Measurements from ENCODE around the gene XIST. TPM values are rescaled to one million over a fixed set of nuclear protein-coding genes. Genes with fewer than 3 reads are reported as not detected.

The XIST gene
- total and polyA plus RNA-seq, 2 of the 8 experiments (the other 6 are each of a cell fraction or from before 2014, with no cell fraction given): 0.06 to 0.19 TPM

DNA sequence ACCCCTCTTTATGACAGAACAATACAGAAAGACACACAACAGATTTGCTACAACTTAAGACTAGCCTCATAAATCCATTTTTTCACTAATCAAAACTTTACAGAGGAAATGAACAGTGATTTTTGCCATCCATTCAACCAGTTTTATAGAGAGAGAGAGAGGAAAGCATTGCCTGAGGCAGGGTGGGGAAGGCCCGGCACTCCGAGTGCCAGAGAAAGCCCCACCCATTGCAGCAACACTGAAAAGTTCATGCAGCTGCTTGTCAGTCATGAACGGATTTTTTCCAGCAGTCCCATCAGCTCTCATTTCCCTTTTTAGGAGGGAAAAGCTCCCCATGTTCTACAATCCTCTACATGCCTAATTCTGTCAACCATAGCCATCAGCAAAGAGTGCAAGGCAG lies 52.6 kb downstream of the XIST start:
- Histone ChIP-seq H2BK12ac (ENCODE audit: low read depth, low read length) (no peak overlapping the region), H2BK20ac (ENCODE audit: low read length) (no peak overlapping the region), H3K18ac (ENCODE audit: extremely low read depth, low read length) (no peak overlapping the region), H3K9ac (replicated peaks in 1 of 4; ENCODE audit: extremely low read depth in 1 of 4, low read depth in 3 of 4, low read length in 3 of 4) (no peak overlapping the region), H4K5ac (ENCODE audit: insufficient read length, low read depth, low read length) (no peak overlapping the region), H3K14ac (ENCODE audit: insufficient read length) (no peak overlapping the region), H3K23ac (ENCODE audit: insufficient read length) (no peak overlapping the region), H3K4me1 (replicated peaks in 1 of 4; ENCODE audit: control insufficient read depth in 3 of 4, insufficient read depth in 4 of 4, low read length in 3 of 4) (no peaks in the 10 kb centered on the region), H2AFZ (ENCODE audit: low read length) (no peak overlapping the region), H4K8ac (ENCODE audit: extremely low read depth, insufficient read depth, low read length) (no peak overlapping the region), H3K4ac (replicated peaks; ENCODE audit: insufficient read length, low read depth, low read length) (no peak overlapping the region), H3K56ac (replicated peaks; ENCODE audit: insufficient read length, low read depth, low read length) (no peak overlapping the region), H3K23me2 (ENCODE audit: low read depth, low read length) (no peaks in the 10 kb centered on the region; the same call in 1 of the 2 replicates), H3K79me1 (ENCODE audit: low read depth, low read length) (no peaks in the 10 kb centered on the region), H4K20me1 (replicated peaks in 1 of 2; ENCODE audit: control insufficient read depth in 1 of 2, insufficient read depth in 2 of 2, low read length in 2 of 2) (no peaks in the 10 kb centered on the region), H3K27ac (ENCODE audit: low read depth, low read length) (no peak overlapping the region), H3K4me2 (ENCODE audit: insufficient read depth in 1 of 2, low read depth in 2 of 2, low read length in 2 of 2) (no peak overlapping the region), H2BK5ac (ENCODE audit: low read depth, low read length) (no peak overlapping the region), H2AK5ac (ENCODE audit: low read depth, low read length) (no peak overlapping the region), H2BK15ac (ENCODE audit: low read length) (no peak overlapping the region), H3K27me3 (replicated peaks in 1 of 4; ENCODE audit: control insufficient read depth in 3 of 4, extremely low read depth in 1 of 4, insufficient read depth in 3 of 4, low read length in 3 of 4) (no peaks in the 10 kb centered on the region), H3K4me3 (ENCODE audit: extremely low read depth in 1 of 4, insufficient read depth in 2 of 4, low read depth in 3 of 4, low read length in 4 of 4) (no peak overlapping the region), H2BK120ac (replicated peaks; ENCODE audit: low read depth, low read length) (no peak overlapping the region), H3K79me2 (ENCODE audit: control insufficient read depth in 1 of 2, insufficient read depth in 2 of 2, low read length in 2 of 2) (no peaks in the 10 kb centered on the region), H3K36me3 (ENCODE audit: control insufficient read depth in 2 of 4, insufficient read depth in 4 of 4, low read length in 3 of 4) (no peaks in the 10 kb centered on the region), H4K91ac (replicated peaks; ENCODE audit: insufficient read length, low read length) (no peak overlapping the region), H3K9me3 (ENCODE audit: insufficient read depth in 2 of 2, low read depth in 1 of 2, low read length in 1 of 2) (no peaks in the 10 kb centered on the region)
- 87% methylated on average over 3 of the region's 3 CpGs; no CpG with 5 or more reads in 1 of the 2 experiments for WGBS, 2 experiments (ENCODE audit: extremely low coverage in 1 of 2, insufficient coverage in 1 of 2, insufficient read length in 1 of 2, insufficient replicate concordance in 2 of 2, low coverage in 1 of 2, low lambda C conversion rate in 2 of 2, missing lambda C conversion rate in 1 of 2)
- DNase-seq (ENCODE audit: low read depth in 1 of 2, low spot score in 2 of 2) (no peak), FAIRE-seq (no peak)
- ChIA-PET CTCF (ENCODE audit: partially characterized antibody) (no interaction called here), POLR2A (ENCODE audit: partially characterized antibody) (no interaction called here)
- TF ChIP-seq MAFK (IDR thresholded peaks at IDR 0.05; ENCODE audit: low read depth, low read length) (no peak), TAF1 (IDR thresholded peaks at IDR 0.05; ENCODE audit: low read depth, low read length) (no peak), ASH2L (IDR thresholded peaks at IDR 0.05; ENCODE audit: low read length) (no peak), BCL11A (IDR thresholded peaks at IDR 0.05; ENCODE audit: low read depth in 2 of 2, low read length in 2 of 2) (no peak)
